CD4-positive, alpha-beta memory T cell (primary cell): ENCODE data around the gene MAP6. TPM values are rescaled to one million over a fixed set of nuclear protein-coding genes. Genes with fewer than 3 reads are reported as not detected.

ENCODE experiments used
- CTCF ChIA-PET: fragments of 350-600 bp; sonication (Branson Sonifier 250); formaldehyde crosslinking; loops from one replicate; lab custom pipeline; 2021; ENCODE audit warnings: inconsistent platforms; ENCODE audit not compliant: partially characterized antibody; lab: Charles Lee
- POLR2A ChIA-PET: fragments of 350-600 bp; sonication (Branson Sonifier 250); formaldehyde crosslinking; loops from one replicate; lab custom pipeline; 2021; ENCODE audit not compliant: partially characterized antibody; lab: Charles Lee
- DNase-seq, 5 donors: peaks; one replicate each; pipeline versions ENCODE4 v3.0.0 to v3.0.0-alpha.2; 2020 to 2022; ENCODE audit warnings: mixed read lengths in 1 of 5
- H3K27ac ChIP-seq: one replicate; pipeline ENCODE4 v1.7.0; 2013; ENCODE audit warnings: low read depth, low read length
- H3K27me3 ChIP-seq: 2 replicates; pipeline ENCODE4 v1.7.0; 2013; ENCODE audit warnings: mild to moderate bottlenecking, low read length, moderate library complexity; ENCODE audit not compliant: insufficient read depth
- H3K36me3 ChIP-seq: 2 replicates; pipeline ENCODE4 v1.7.0; 2013; ENCODE audit warnings: mild to moderate bottlenecking, low read length, moderate library complexity; ENCODE audit not compliant: insufficient read depth
- H3K4me1 ChIP-seq: 2 replicates; pipeline ENCODE4 v1.7.0; 2013; ENCODE audit warnings: mild to moderate bottlenecking, low read length, moderate library complexity; ENCODE audit not compliant: insufficient read depth
- H3K4me3 ChIP-seq, 2 donors: one replicate each; pipeline ENCODE4 v1.7.0; 2013; ENCODE audit warnings: low read length in 2 of 2, mild to moderate bottlenecking in 1 of 2
- H3K9me3 ChIP-seq, 2 donors: one replicate each; pipeline ENCODE4 v1.7.0; 2013; ENCODE audit warnings: low read length in 2 of 2, control low read depth in 1 of 2; ENCODE audit not compliant: control insufficient read depth in 1 of 2
- H3K27ac Mint-ChIP-seq, 7 donors: one replicate each; pipeline ENCODE4 v1.8.0; 2020 to 2021; ENCODE audit warnings: mixed read lengths in 7 of 7, mild to moderate bottlenecking in 6 of 7, inconsistent platforms in 3 of 7, moderate library complexity in 3 of 7
- H3K27me3 Mint-ChIP-seq, 2 donors: one replicate each; pipeline ENCODE4 v1.8.0; 2020 to 2021; ENCODE audit warnings: mixed read lengths in 2 of 2
- H3K36me3 Mint-ChIP-seq, 2 donors: one replicate each; pipeline ENCODE4 v1.8.0; 2020 to 2021; ENCODE audit warnings: mixed read lengths in 2 of 2, inconsistent platforms in 1 of 2, mild to moderate bottlenecking in 1 of 2
- H3K4me1 Mint-ChIP-seq, 4 donors: one replicate each; pipeline ENCODE4 v1.8.0; 2020 to 2021; ENCODE audit warnings: mixed read lengths in 4 of 4, mild to moderate bottlenecking in 1 of 4
- H3K4me3 Mint-ChIP-seq, 8 donors: one replicate each; pipeline ENCODE4 v1.8.0; 2020 to 2021; ENCODE audit warnings: mixed read lengths in 8 of 8, mild to moderate bottlenecking in 7 of 8, moderate library complexity in 6 of 8, inconsistent platforms in 3 of 8
- H3K9me3 Mint-ChIP-seq, 8 donors: one replicate each; pipeline ENCODE4 v1.8.0; 2020 to 2021; ENCODE audit warnings: mixed read lengths in 8 of 8, mild to moderate bottlenecking in 5 of 8, inconsistent platforms in 3 of 8, moderate library complexity in 1 of 8
- intact Hi-C: fragments of 100-400 bp; cut with micrococcal nuclease; formaldehyde crosslinking; loops from one replicate; pipeline ENCODE4 v1.15.1; 2023
- polyA plus RNA-seq, 2 donors: library from polyadenylated mRNA; unstranded; fragments of 300-500 nt; fragmentation: Illumina TruSeq; gene quantifications; one replicate each; pipeline ENCODE4 v1.2.3, GENCODE V29; 2021
- total RNA-seq, 2 experiments: library from RNA; stranded (reverse); gene quantifications; one replicate each; pipeline ENCODE4 v1.2.3, GENCODE V29; 2021

MAP6 gene
- total and polyA plus RNA-seq, 4 experiments from 2014 or later, result not detected

- ChIA-PET CTCF (interaction anchor here (1.4 kb wide), 1 partner anchor 23 kb away, joined by 5 read pairs; no protein-coding TSS in a partner anchor), POLR2A (no interaction called here)
- Histone ChIP-seq H3K27ac (no peak overlapping the region), H3K4me3 (no peak overlapping the region), H3K9me3 (no peaks in the 10 kb centered on the region), H3K4me1 (no peaks in the 10 kb centered on the region), H3K27me3 (no peaks in the 10 kb centered on the region), H3K36me3 (peaks cover 34% of the 10 kb centered on the region)
- Mint-ChIP-seq H3K9me3 (no peaks in the 10 kb centered on the region), H3K4me3 (no peak overlapping the region), H3K4me1 (no peaks in the 10 kb centered on the region), H3K36me3 (peaks cover 21 to 52% of the 10 kb centered on the region in 2 donors), H3K27me3 (no peaks in the 10 kb centered on the region), H3K27ac (no peak overlapping the region)
- no peak for DNase-seq
- intact Hi-C loops, result no loop called here
These were observed 97.2 kb downstream of the MAP6 start for GRCh38 chr11:75571625-75572024.

- H3K4me3 ChIP-seq, result no peak overlapping the region
- no peak overlapping the region for H3K27ac ChIP-seq
- Mint-ChIP-seq H3K4me3 (no peak overlapping the region), H3K4me1 (peaks cover 2 to 5% (median 4%) of the 10 kb centered on the region in 4 donors), H3K27me3 (no peaks in the 10 kb centered on the region), H3K27ac (peak overlapping the region in 3 of 7 donors; percentile 39 to 91 (median 70)), H3K36me3 (peaks cover 21 to 54% of the 10 kb centered on the region in 2 donors), H3K9me3 (no peaks in the 10 kb centered on the region)
- peaks cover 34% of the 10 kb centered on the region for H3K36me3 ChIP-seq
- H3K27me3 ChIP-seq, result no peaks in the 10 kb centered on the region
- ChIA-PET CTCF (interaction anchor here (1.4 to 2.0 kb wide), 2 partner anchors 20 to 22 kb away, joined by 4 to 5 read pairs; no protein-coding TSS in a partner anchor), POLR2A (no interaction called here)
- no peak for DNase-seq
- H3K9me3 ChIP-seq, result no peaks in the 10 kb centered on the region
- intact Hi-C loops, result no loop called here
- no peaks in the 10 kb centered on the region for H3K4me1 ChIP-seq
These were observed 98.2 kb downstream of the MAP6 start for GRCh38 chr11:75570559-75571139.

- DNase-seq, result no peak
- peaks cover 34% of the 10 kb centered on the region for H3K36me3 ChIP-seq
- ChIA-PET CTCF (no interaction called here), POLR2A (interaction anchor here (0.6 to 1.3 kb wide), 2 partner anchors 10 to 289 kb away, joined by 3 read pairs; no protein-coding TSS in a partner anchor)
- H3K27ac ChIP-seq, result no peak overlapping the region
- no peak overlapping the region for H3K4me3 ChIP-seq
- H3K36me3 Mint-ChIP-seq, result peaks cover 21 to 52% of the 10 kb centered on the region in 2 donors
- intact Hi-C loops, result no loop called here
- H3K9me3 Mint-ChIP-seq, result no peaks in the 10 kb centered on the region
- H3K27ac Mint-ChIP-seq, result no peak overlapping the region
- H3K4me1 ChIP-seq, result peaks cover under 1% of the 10 kb centered on the region
- no peaks in the 10 kb centered on the region for H3K9me3 ChIP-seq
- no peaks in the 10 kb centered on the region for H3K27me3 ChIP-seq
- no peaks in the 10 kb centered on the region for H3K27me3 Mint-ChIP-seq
- peaks cover 4 to 23% (median 12%) of the 10 kb centered on the region in 4 donors for H3K4me1 Mint-ChIP-seq
- no peak overlapping the region for H3K4me3 Mint-ChIP-seq
These were observed 100.1 kb downstream of the MAP6 start for GRCh38 chr11:75568616-75569219.

- POLR2A ChIA-PET, result interaction anchor here (0.6 to 1.3 kb wide), 2 partner anchors 14 to 288 kb away, joined by 3 read pairs; no protein-coding TSS in a partner anchor
- no peaks in the 10 kb centered on the region for H3K9me3 Mint-ChIP-seq
- H3K27me3 ChIP-seq, result no peaks in the 10 kb centered on the region
- peaks cover 21 to 49% of the 10 kb centered on the region in 2 donors for H3K36me3 Mint-ChIP-seq
- peaks cover 32% of the 10 kb centered on the region for H3K36me3 ChIP-seq
- H3K27ac ChIP-seq, result no peak overlapping the region
- peaks cover 7 to 30% (median 19%) of the 10 kb centered on the region in 4 donors for H3K4me1 Mint-ChIP-seq
- CTCF ChIA-PET, result no interaction called here
- DNase-seq, result no peak
- H3K4me3 ChIP-seq, result no peak overlapping the region
- peaks cover 8% of the 10 kb centered on the region for H3K4me1 ChIP-seq
- H3K27ac Mint-ChIP-seq, result no peak overlapping the region
- no peak overlapping the region for H3K4me3 Mint-ChIP-seq
- H3K9me3 ChIP-seq, result no peaks in the 10 kb centered on the region
- intact Hi-C loops, result no loop called here
- H3K27me3 Mint-ChIP-seq, result no peaks in the 10 kb centered on the region
These were observed 100.9 kb downstream of the MAP6 start for GRCh38 chr11:75567971-75568370.

- H3K4me1 ChIP-seq, result peaks cover 12% of the 10 kb centered on the region
- no peak for DNase-seq
- intact Hi-C loops, result no loop called here
- peaks cover 17 to 48% of the 10 kb centered on the region in 2 donors for H3K36me3 Mint-ChIP-seq
- no peak overlapping the region for H3K27ac Mint-ChIP-seq
- H3K27me3 Mint-ChIP-seq, result no peaks in the 10 kb centered on the region
- H3K9me3 ChIP-seq, result no peaks in the 10 kb centered on the region
- no peaks in the 10 kb centered on the region for H3K27me3 ChIP-seq
- H3K4me1 Mint-ChIP-seq, result peaks cover 10 to 39% (median 27%) of the 10 kb centered on the region in 4 donors
- POLR2A ChIA-PET, result interaction anchor here (1.3 kb wide), 1 partner anchor 13 kb away, joined by 3 read pairs; no protein-coding TSS in a partner anchor
- no peak overlapping the region for H3K4me3 Mint-ChIP-seq
- no peak overlapping the region for H3K27ac ChIP-seq
- CTCF ChIA-PET, result interaction anchor here (1.8 kb wide), 1 partner anchor 122 kb away, joined by 5 read pairs; no protein-coding TSS in a partner anchor
- H3K36me3 ChIP-seq, result peaks cover 29% of the 10 kb centered on the region
- H3K9me3 Mint-ChIP-seq, result no peaks in the 10 kb centered on the region
- H3K4me3 ChIP-seq, result no peak overlapping the region
These were observed 102.0 kb downstream of the MAP6 start for GRCh38 chr11:75566763-75567279.

- intact Hi-C loops, result no loop called here
- Histone ChIP-seq H3K4me3 (no peak overlapping the region), H3K27ac (no peak overlapping the region), H3K9me3 (no peaks in the 10 kb centered on the region), H3K36me3 (peaks cover 24% of the 10 kb centered on the region), H3K27me3 (no peaks in the 10 kb centered on the region), H3K4me1 (peaks cover 19% of the 10 kb centered on the region)
- Mint-ChIP-seq H3K27me3 (no peaks in the 10 kb centered on the region), H3K9me3 (no peaks in the 10 kb centered on the region), H3K4me3 (no peak overlapping the region), H3K27ac (peak overlapping the region in 2 of 7 donors; percentile 31 to 47), H3K4me1 (peaks cover 10 to 44% (median 30%) of the 10 kb centered on the region in 4 donors), H3K36me3 (peaks cover 15 to 44% of the 10 kb centered on the region in 2 donors)
- DNase-seq, result no peak
- ChIA-PET POLR2A (no interaction called here), CTCF (interaction anchor here (1.5 to 1.8 kb wide), 2 partner anchors 9 to 121 kb away, joined by 4 to 5 read pairs; no protein-coding TSS in a partner anchor)
These were observed 102.7 kb downstream of the MAP6 start for GRCh38 chr11:75565916-75566762.
